ENCODE data around the gene WDR86. TPM values are rescaled to one million over a fixed set of nuclear protein-coding genes. Genes with fewer than 3 reads are reported as not detected.

WDR86 gene
- total RNA-seq, 1 experiment from 2014 or later = 0.86 TPM

GRCh38 chr7:151406051-151406875 is 3.6 kb downstream of the WDR86 start:
- Histone ChIP-seq H3K36me3 (ENCODE audit: insufficient read depth, low read length, poor library complexity, severe bottlenecking) (no peaks in the 10 kb centered on the region), H3K4me3 (ENCODE audit: low read depth, low read length, poor library complexity, severe bottlenecking) (no peak overlapping the region), H3K4me1 (ENCODE audit: insufficient read depth, low read length, poor library complexity, severe bottlenecking) (peaks cover 11% of the 10 kb centered on the region), H3K9me3 (ENCODE audit: low read depth, low read length, poor library complexity, severe bottlenecking) (no peaks in the 10 kb centered on the region), H3K27ac (ENCODE audit: low read depth, low read length, poor library complexity, severe bottlenecking) (no peak overlapping the region), H3K27me3 (replicated peaks; ENCODE audit: insufficient read depth, low read depth, low read length, poor library complexity) (peaks cover 29% of the 10 kb centered on the region)
- TF ChIP-seq, protein P1, sequence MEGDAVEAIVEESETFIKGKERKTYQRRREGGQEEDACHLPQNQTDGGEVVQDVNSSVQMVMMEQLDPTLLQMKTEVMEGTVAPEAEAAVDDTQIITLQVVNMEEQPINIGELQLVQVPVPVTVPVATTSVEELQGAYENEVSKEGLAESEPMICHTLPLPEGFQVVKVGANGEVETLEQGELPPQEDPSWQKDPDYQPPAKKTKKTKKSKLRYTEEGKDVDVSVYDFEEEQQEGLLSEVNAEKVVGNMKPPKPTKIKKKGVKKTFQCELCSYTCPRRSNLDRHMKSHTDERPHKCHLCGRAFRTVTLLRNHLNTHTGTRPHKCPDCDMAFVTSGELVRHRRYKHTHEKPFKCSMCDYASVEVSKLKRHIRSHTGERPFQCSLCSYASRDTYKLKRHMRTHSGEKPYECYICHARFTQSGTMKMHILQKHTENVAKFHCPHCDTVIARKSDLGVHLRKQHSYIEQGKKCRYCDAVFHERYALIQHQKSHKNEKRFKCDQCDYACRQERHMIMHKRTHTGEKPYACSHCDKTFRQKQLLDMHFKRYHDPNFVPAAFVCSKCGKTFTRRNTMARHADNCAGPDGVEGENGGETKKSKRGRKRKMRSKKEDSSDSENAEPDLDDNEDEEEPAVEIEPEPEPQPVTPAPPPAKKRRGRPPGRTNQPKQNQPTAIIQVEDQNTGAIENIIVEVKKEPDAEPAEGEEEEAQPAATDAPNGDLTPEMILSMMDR (conservative IDR thresholded peaks at IDR 0.05; ENCODE audit: low read depth, low read length) = no peak
- TF ChIP-seq EZH2 (IDR thresholded peaks at IDR 0.05; ENCODE audit: borderline replicate concordance, low read depth, low read length, poor library complexity, severe bottlenecking) = no peak
- BruUV-seq (replicated peaks) = no TSS peak
- CTCF ChIA-PET = no interaction called here
- POLR2A ChIA-PET (ENCODE audit: low non-redundant PET) = no interaction called here
- intact Hi-C loops (cut with micrococcal nuclease; ENCODE audit: unreplicated experiment) = no loop called here
- no peak for DNase-seq (ENCODE audit: low spot score)

DNA sequence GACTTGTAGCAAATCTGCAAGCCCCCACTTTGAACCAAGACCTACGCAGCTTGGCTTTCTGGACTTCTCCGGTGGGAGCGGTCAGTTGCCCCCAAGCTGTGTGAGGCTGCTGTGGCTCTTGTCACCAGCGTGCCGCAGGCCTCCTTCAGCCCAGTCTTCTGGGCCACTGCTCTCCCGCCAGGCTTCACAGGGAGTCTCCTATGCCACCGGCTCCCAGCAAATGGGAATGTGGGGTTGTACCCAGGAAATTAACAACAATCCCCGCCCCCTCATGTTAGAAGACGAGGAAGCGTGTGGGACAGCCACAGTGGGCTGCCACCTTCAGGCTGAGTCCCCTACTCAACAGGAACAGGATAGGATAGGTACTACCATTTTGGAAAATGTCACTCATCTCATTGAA is 4.2 kb downstream of the WDR86 start:
- Histone ChIP-seq H3K9me3 (ENCODE audit: low read depth, low read length, poor library complexity, severe bottlenecking) (no peaks in the 10 kb centered on the region), H3K27me3 (replicated peaks; ENCODE audit: insufficient read depth, low read depth, low read length, poor library complexity) (peaks cover 22% of the 10 kb centered on the region), H3K27ac (ENCODE audit: low read depth, low read length, poor library complexity, severe bottlenecking) (no peak overlapping the region), H3K4me1 (ENCODE audit: insufficient read depth, low read length, poor library complexity, severe bottlenecking) (peaks cover 11% of the 10 kb centered on the region), H3K36me3 (ENCODE audit: insufficient read depth, low read length, poor library complexity, severe bottlenecking) (no peaks in the 10 kb centered on the region), H3K4me3 (ENCODE audit: low read depth, low read length, poor library complexity, severe bottlenecking) (no peak overlapping the region)
- no peak for TF ChIP-seq EZH2 (IDR thresholded peaks at IDR 0.05; ENCODE audit: borderline replicate concordance, low read depth, low read length, poor library complexity, severe bottlenecking)
- TF ChIP-seq, protein P1 (conservative IDR thresholded peaks at IDR 0.05; ENCODE audit: low read depth, low read length) = no peak
- no peak for DNase-seq (ENCODE audit: low spot score)
- POLR2A ChIA-PET (ENCODE audit: low non-redundant PET) = no interaction called here
- no TSS peak for BruUV-seq (replicated peaks)
- CTCF ChIA-PET = no interaction called here
- intact Hi-C loops (cut with micrococcal nuclease; ENCODE audit: unreplicated experiment) = no loop called here

DNA sequence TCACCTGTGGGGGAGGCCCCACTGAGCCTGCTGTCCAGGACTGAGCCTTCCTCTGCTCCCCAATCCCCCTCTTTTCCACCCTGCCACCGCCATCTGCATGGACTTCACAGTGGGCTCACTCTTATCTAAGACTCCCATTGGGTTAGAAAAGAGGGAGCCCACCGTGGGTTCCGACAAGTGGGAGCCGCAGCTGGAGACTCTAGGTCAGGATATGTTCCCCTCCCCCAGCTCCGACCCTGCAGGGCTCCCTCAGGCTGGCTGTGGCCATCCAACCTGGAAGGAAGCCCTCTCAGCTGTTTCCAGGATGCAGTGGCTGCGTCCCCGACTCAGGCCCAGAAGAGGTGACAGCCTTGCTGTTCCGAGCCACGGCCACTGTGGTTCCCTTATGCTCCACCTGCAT is 4.8 kb downstream of the WDR86 start:
- ChIA-PET POLR2A (ENCODE audit: low non-redundant PET) (no interaction called here), CTCF (no interaction called here)
- no peaks in the 10 kb centered on the region for H3K36me3 ChIP-seq (ENCODE audit: insufficient read depth, low read length, poor library complexity, severe bottlenecking)
- no TSS peak for BruUV-seq (replicated peaks)
- peaks cover 5% of the 10 kb centered on the region for H3K4me1 ChIP-seq (ENCODE audit: insufficient read depth, low read length, poor library complexity, severe bottlenecking)
- no peak overlapping the region for H3K4me3 ChIP-seq (ENCODE audit: low read depth, low read length, poor library complexity, severe bottlenecking)
- H3K9me3 ChIP-seq (ENCODE audit: low read depth, low read length, poor library complexity, severe bottlenecking) = no peaks in the 10 kb centered on the region
- TF ChIP-seq, protein P1 (conservative IDR thresholded peaks at IDR 0.05; ENCODE audit: low read depth, low read length) = no peak
- no peak for TF ChIP-seq EZH2 (IDR thresholded peaks at IDR 0.05; ENCODE audit: borderline replicate concordance, low read depth, low read length, poor library complexity, severe bottlenecking)
- intact Hi-C loops (cut with micrococcal nuclease; ENCODE audit: unreplicated experiment) = no loop called here
- DNase-seq (ENCODE audit: low spot score) = no peak
- H3K27ac ChIP-seq (ENCODE audit: low read depth, low read length, poor library complexity, severe bottlenecking) = no peak overlapping the region
- peaks cover 17% of the 10 kb centered on the region for H3K27me3 ChIP-seq (replicated peaks; ENCODE audit: insufficient read depth, low read depth, low read length, poor library complexity)

All from A673 (cell line).